ENCODE measurements around the gene CXADR. TPM values are rescaled to one million over a fixed set of nuclear protein-coding genes. Genes with fewer than 3 reads are reported as not detected.
"Not testable (repeated sequence)": the region's sequence is repeated elsewhere in the genome, so short reads cannot be mapped to it uniquely, and the experiment has no call there.

The CXADR gene
- total RNA-seq, 1 experiment from 2014 or later = 24.7 TPM

DNA sequence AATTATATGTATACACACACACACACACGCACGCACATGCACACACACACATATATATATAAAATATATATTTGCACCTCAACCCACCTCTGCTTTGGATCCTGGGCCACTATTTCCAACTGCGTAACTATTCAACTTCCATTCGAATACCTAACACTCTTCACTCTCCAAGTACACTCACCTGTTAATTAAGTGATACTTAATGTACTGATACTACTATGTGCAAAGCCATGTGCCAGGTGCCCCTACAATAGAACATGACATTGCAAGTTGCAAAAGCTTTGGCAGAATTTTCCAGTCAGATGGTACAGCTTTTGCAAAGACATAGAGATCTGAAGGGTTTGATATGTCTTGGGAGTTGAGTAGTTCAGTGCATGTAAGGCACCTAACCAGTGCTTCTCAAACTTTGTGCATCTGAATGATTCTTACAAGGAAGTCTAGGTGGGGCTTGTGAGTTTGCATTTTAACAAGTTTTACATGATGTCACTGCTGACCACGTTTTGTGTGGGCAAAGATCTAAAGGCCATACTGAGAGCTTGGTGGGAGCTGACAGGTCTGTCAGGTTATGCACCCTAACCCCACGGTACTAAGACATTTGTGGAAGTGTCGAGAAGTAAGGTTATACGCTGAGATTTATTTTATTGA lies 7.2 kb downstream of the CXADR start:
- in situ Hi-C loops (cut with HindIII; ENCODE audit: low pct_unique_long_range_greater_than_20kb, low sequenced_read_pairs) = no loop called here
- ChIA-PET CTCF (no interaction called here), POLR2A (interaction anchor here (0.7 kb wide), 1 partner anchor 8 kb away, joined by 3 read pairs; no protein-coding TSS in a partner anchor)
- TF ChIP-seq POLR2AphosphoS5 (IDR thresholded peaks at IDR 0.05; ENCODE audit: low read depth, low read length) = no peak
- TF ChIP-seq, protein P1, sequence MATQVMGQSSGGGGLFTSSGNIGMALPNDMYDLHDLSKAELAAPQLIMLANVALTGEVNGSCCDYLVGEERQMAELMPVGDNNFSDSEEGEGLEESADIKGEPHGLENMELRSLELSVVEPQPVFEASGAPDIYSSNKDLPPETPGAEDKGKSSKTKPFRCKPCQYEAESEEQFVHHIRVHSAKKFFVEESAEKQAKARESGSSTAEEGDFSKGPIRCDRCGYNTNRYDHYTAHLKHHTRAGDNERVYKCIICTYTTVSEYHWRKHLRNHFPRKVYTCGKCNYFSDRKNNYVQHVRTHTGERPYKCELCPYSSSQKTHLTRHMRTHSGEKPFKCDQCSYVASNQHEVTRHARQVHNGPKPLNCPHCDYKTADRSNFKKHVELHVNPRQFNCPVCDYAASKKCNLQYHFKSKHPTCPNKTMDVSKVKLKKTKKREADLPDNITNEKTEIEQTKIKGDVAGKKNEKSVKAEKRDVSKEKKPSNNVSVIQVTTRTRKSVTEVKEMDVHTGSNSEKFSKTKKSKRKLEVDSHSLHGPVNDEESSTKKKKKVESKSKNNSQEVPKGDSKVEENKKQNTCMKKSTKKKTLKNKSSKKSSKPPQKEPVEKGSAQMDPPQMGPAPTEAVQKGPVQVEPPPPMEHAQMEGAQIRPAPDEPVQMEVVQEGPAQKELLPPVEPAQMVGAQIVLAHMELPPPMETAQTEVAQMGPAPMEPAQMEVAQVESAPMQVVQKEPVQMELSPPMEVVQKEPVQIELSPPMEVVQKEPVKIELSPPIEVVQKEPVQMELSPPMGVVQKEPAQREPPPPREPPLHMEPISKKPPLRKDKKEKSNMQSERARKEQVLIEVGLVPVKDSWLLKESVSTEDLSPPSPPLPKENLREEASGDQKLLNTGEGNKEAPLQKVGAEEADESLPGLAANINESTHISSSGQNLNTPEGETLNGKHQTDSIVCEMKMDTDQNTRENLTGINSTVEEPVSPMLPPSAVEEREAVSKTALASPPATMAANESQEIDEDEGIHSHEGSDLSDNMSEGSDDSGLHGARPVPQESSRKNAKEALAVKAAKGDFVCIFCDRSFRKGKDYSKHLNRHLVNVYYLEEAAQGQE (IDR thresholded peaks at IDR 0.05; ENCODE audit: insufficient read depth in 1 of 2, low read depth in 2 of 2, low read length in 1 of 2) = no peak
- TF ChIP-seq SIN3A (IDR thresholded peaks at IDR 0.05; ENCODE audit: borderline replicate concordance, insufficient read depth, low read depth, low read length) = no peak
- TF ChIP-seq TCF7L2 (IDR thresholded peaks at IDR 0.05; ENCODE audit: low read depth, low read length) = no peak
- TF ChIP-seq, protein P2, sequence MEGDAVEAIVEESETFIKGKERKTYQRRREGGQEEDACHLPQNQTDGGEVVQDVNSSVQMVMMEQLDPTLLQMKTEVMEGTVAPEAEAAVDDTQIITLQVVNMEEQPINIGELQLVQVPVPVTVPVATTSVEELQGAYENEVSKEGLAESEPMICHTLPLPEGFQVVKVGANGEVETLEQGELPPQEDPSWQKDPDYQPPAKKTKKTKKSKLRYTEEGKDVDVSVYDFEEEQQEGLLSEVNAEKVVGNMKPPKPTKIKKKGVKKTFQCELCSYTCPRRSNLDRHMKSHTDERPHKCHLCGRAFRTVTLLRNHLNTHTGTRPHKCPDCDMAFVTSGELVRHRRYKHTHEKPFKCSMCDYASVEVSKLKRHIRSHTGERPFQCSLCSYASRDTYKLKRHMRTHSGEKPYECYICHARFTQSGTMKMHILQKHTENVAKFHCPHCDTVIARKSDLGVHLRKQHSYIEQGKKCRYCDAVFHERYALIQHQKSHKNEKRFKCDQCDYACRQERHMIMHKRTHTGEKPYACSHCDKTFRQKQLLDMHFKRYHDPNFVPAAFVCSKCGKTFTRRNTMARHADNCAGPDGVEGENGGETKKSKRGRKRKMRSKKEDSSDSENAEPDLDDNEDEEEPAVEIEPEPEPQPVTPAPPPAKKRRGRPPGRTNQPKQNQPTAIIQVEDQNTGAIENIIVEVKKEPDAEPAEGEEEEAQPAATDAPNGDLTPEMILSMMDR (IDR thresholded peaks at IDR 0.05) = no peak
- no peaks in the 10 kb centered on the region for H3K27me3 ChIP-seq (ENCODE audit: control insufficient read depth, insufficient read depth, low read length)
- H3K9me3 ChIP-seq (ENCODE audit: control insufficient read depth, insufficient read depth, low read depth, low read length) = no peaks in the 10 kb centered on the region
- no peak for DNase-seq (ENCODE audit: low read depth, low spot score)
- H3K4me3 ChIP-seq (ENCODE audit: low read depth in 2 of 2, low read length in 2 of 2) = no peak overlapping the region
- intact Hi-C loops (cut with micrococcal nuclease; ENCODE audit: unreplicated experiment) = no loop called here
- no TSS peak for BruUV-seq (replicated peaks)
- ATAC-seq = no peak
- H3K36me3 ChIP-seq (ENCODE audit: control insufficient read depth, insufficient read depth, low read length) = no peaks in the 10 kb centered on the region
- no peak overlapping the region for H3K27ac ChIP-seq (ENCODE audit: low read length)
- H3K4me1 ChIP-seq (ENCODE audit: control insufficient read depth, insufficient read depth, low read length) = peaks cover 10% of the 10 kb centered on the region; the same call in 1 of the 2 replicates

DNA sequence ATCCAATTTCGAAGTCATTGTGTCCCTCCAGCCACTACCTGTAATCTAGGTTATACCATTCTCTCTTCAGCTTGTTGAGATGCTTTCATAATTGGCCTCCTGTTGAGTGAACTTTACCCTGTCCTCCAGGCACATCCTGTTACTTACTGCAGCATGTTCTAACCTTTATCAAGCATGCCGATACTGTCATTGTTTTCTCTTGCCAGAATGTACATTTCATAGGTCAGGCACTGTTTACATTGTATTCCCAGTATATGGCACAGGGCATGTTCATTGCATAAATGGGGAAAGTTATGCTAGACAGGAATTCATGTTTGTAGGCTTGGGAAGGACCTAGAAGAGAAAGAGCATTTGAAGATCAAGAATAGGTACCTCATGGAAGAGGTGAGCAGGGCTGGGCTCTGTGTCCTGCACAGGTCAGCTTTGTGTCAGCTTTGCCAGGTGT lies 10.2 kb downstream of the CXADR start:
- H3K4me3 ChIP-seq (ENCODE audit: low read depth in 2 of 2, low read length in 2 of 2) = no peak overlapping the region
- ChIA-PET POLR2A (no interaction called here), CTCF (no interaction called here)
- no TSS peak for BruUV-seq (replicated peaks)
- H3K36me3 ChIP-seq (ENCODE audit: control insufficient read depth, insufficient read depth, low read length) = no peaks in the 10 kb centered on the region
- ATAC-seq (peak; percentile 41; the same call in 1 of the 2 replicates), DNase-seq (ENCODE audit: low read depth, low spot score) (no peak)
- H3K27ac ChIP-seq (ENCODE audit: low read length) = no peak overlapping the region
- peaks cover 34% of the 10 kb centered on the region for H3K4me1 ChIP-seq (ENCODE audit: control insufficient read depth, insufficient read depth, low read length)
- no peak for TF ChIP-seq POLR2AphosphoS5 (IDR thresholded peaks at IDR 0.05; ENCODE audit: low read depth, low read length)
- in situ Hi-C loops (cut with HindIII; ENCODE audit: low pct_unique_long_range_greater_than_20kb, low sequenced_read_pairs) (no loop called here), intact Hi-C loops (cut with micrococcal nuclease; ENCODE audit: unreplicated experiment) (no loop called here)
- no peaks in the 10 kb centered on the region for H3K27me3 ChIP-seq (ENCODE audit: control insufficient read depth, insufficient read depth, low read length)
- no peaks in the 10 kb centered on the region for H3K9me3 ChIP-seq (ENCODE audit: control insufficient read depth, insufficient read depth, low read depth, low read length)

DNA sequence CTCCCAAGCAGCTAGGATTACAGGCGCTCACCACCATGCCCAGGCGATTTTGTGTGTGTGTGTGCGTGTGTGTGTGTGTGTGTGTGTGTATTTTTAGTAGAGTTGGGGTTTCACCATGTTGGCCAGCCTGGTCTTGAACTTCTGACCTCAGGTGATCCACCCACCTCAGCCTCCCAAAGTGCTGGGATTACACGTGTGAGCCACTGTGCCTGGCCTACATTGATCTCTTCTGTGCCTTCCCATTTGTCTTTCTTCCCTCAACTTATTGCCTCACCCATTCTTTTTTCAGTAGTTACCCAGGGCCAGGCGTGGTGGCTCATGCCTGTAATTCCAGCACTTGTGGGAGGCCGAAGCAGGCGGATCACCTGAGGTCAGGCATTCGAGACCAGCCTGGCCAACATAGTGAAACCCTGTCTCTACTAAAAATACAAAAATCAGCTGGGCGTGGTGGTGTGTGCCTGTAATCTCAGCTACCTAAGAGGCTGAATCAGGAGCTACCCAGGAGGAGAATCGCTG lies 11.2 kb downstream of the CXADR start:
- CTCF ChIA-PET; H3K36me3 ChIP-seq (ENCODE audit: control insufficient read depth, insufficient read depth, low read length); DNase-seq (ENCODE audit: low read depth, low spot score); ATAC-seq; H3K27me3 ChIP-seq (ENCODE audit: control insufficient read depth, insufficient read depth, low read length); BruUV-seq (replicated peaks); H3K9me3 ChIP-seq (ENCODE audit: control insufficient read depth, insufficient read depth, low read depth, low read length); in situ Hi-C loops (cut with HindIII; ENCODE audit: low pct_unique_long_range_greater_than_20kb, low sequenced_read_pairs); POLR2A ChIA-PET; intact Hi-C loops (cut with micrococcal nuclease; ENCODE audit: unreplicated experiment); H3K4me3 ChIP-seq (ENCODE audit: low read depth in 2 of 2, low read length in 2 of 2); H3K27ac ChIP-seq (ENCODE audit: low read length): not testable (repeated sequence)
- peaks cover 34% of the 10 kb centered on the region for H3K4me1 ChIP-seq (ENCODE audit: control insufficient read depth, insufficient read depth, low read length)
